DOHH2 (cell line): Measurements from ENCODE around the gene CPNE8.

Experiments used
- H3F3A ChIP-seq: fragments of 200-600 bp; sonication (generic), shearing (Covaris generic); 2 replicates; pipeline ENCODE4 v1.6.0; 2016; ENCODE audit warnings: antibody characterized with exemption, mild to moderate bottlenecking; ENCODE audit not compliant: control insufficient read depth, insufficient read depth
- H3K27ac ChIP-seq: fragments of 200-600 bp; sonication (generic); 2 replicates; pipeline ENCODE4 v1.5.1; 2014; ENCODE audit warnings: low read depth, mild to moderate bottlenecking, low read length, moderate library complexity
- H3K27me3 ChIP-seq: fragments of 200-600 bp; sonication (generic); 2 replicates; pipeline ENCODE4 v1.6.1; 2014; ENCODE audit warnings: mild to moderate bottlenecking, low read length, mixed read lengths; ENCODE audit not compliant: control insufficient read depth
- H3K36me3 ChIP-seq: fragments of 200-600 bp; sonication (generic); 2 replicates; pipeline ENCODE4 v1.6.1; 2014; ENCODE audit warnings: mild to moderate bottlenecking, low read length, moderate library complexity, mixed read lengths; ENCODE audit not compliant: control insufficient read depth
- H3K4me1 ChIP-seq: fragments of 200-600 bp; sonication (generic); 2 replicates; pipeline ENCODE4 v1.6.1; 2014; ENCODE audit warnings: mild to moderate bottlenecking, low read length, mixed read lengths; ENCODE audit not compliant: control insufficient read depth
- H3K4me2 ChIP-seq: fragments of 200-600 bp; sonication (generic); 2 replicates; pipeline ENCODE4 v1.6.0; 2014; ENCODE audit warnings: mild to moderate bottlenecking, low read length, moderate library complexity
- H3K4me3 ChIP-seq: fragments of 200-600 bp; sonication (generic); 2 replicates; pipeline ENCODE4 v1.5.1; 2014; ENCODE audit warnings: mild to moderate bottlenecking, low read length, mixed read lengths
- H3K79me2 ChIP-seq: fragments of 200-600 bp; sonication (generic); 2 replicates; pipeline ENCODE4 v1.6.1; 2014; ENCODE audit warnings: mild to moderate bottlenecking, low read length, mixed read lengths; ENCODE audit not compliant: control insufficient read depth
- H3K9me2 ChIP-seq: fragments of 200-600 bp; sonication (generic); replicated peaks from 2 replicates; pipeline ENCODE4 v1.6.1; 2014; ENCODE audit warnings: mild to moderate bottlenecking, low read length, mixed read lengths; ENCODE audit not compliant: control insufficient read depth
- H3K9me3 ChIP-seq: fragments of 200-600 bp; sonication (generic); 2 replicates; pipeline ENCODE4 v1.6.1; 2014; ENCODE audit warnings: antibody characterized with exemption, low read length, mixed read lengths; ENCODE audit not compliant: control insufficient read depth, insufficient read depth
- H4K20me1 ChIP-seq: fragments of 200-600 bp; sonication (generic); 2 replicates; pipeline ENCODE4 v1.6.0; 2014; ENCODE audit warnings: low read depth, mild to moderate bottlenecking, antibody characterized with exemption, low read length, moderate library complexity; ENCODE audit not compliant: control insufficient read depth, insufficient read depth
- EZH2phosphoT487 ChIP-seq: fragments of 200-600 bp; sonication (generic); IDR thresholded peaks from 2 replicates; pipeline ENCODE4 v1.6.1; 2017; ENCODE audit warnings: borderline replicate concordance, mild to moderate bottlenecking, antibody characterized with exemption, low read length, moderate library complexity, mixed read lengths
- TF ChIP-seq, protein P1 (sequence below): fragments of 200-600 bp; sonication (generic); IDR thresholded peaks from one replicate; pipeline ENCODE4 v1.5.1; 2014; ENCODE audit warnings: antibody characterized with exemption, mild to moderate bottlenecking, low read depth, low read length; ENCODE audit not compliant: poor library complexity, severe bottlenecking

CPNE8 gene

DNA sequence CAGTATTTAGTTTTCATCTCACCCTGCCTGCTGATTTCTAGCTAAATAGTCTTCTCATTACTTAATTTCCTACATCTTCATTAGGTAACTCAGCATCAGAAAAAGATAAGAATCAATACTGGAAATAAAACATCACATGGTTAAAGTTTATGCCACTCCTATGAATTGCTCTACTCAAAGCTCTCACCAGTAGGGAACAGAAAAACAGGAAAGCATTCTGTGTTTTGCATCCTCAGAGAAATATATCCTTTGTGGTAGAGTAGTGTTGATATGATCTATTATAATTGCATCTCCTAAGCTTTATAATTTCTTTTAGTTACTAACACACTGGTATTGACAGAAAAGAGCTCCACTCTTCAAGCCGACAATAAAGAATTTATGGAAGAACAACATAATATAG is 9.9 kb downstream of the CPNE8 start:
- Histone ChIP-seq H3K27me3 (no peaks in the 10 kb centered on the region), H3K4me2 (no peak overlapping the region), H3K4me1 (no peaks in the 10 kb centered on the region), H3K9me3 (no peaks in the 10 kb centered on the region), H3K36me3 (no peaks in the 10 kb centered on the region), H3K27ac (no peak overlapping the region), H3K4me3 (no peak overlapping the region), H4K20me1 (no peaks in the 10 kb centered on the region), H3K79me2 (no peaks in the 10 kb centered on the region), H3K9me2 (no peaks in the 10 kb centered on the region), H3F3A (no peaks in the 10 kb centered on the region)
- TF ChIP-seq EZH2phosphoT487: no peak
- TF ChIP-seq, protein P1, sequence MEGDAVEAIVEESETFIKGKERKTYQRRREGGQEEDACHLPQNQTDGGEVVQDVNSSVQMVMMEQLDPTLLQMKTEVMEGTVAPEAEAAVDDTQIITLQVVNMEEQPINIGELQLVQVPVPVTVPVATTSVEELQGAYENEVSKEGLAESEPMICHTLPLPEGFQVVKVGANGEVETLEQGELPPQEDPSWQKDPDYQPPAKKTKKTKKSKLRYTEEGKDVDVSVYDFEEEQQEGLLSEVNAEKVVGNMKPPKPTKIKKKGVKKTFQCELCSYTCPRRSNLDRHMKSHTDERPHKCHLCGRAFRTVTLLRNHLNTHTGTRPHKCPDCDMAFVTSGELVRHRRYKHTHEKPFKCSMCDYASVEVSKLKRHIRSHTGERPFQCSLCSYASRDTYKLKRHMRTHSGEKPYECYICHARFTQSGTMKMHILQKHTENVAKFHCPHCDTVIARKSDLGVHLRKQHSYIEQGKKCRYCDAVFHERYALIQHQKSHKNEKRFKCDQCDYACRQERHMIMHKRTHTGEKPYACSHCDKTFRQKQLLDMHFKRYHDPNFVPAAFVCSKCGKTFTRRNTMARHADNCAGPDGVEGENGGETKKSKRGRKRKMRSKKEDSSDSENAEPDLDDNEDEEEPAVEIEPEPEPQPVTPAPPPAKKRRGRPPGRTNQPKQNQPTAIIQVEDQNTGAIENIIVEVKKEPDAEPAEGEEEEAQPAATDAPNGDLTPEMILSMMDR: no peak

DNA sequence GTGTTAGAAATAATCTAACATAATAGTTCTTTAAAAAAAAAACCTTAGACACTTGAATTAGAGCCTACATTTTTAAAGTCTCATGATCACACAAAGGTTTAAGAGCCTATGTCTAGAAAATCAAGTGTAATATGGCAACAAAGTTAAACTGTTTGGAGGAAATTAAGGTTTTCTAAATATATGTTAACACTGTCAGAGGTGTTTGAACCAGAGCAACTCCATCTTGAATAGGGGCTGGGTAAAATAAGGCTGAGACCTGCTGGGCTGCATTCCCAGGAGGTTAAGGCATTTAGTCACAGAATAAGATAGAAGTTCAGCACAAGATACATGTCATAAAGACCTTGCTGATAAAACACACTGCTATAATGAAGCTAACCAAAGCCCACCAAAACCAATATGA is 12.4 kb downstream of the CPNE8 start:
- Histone ChIP-seq H3F3A (no peaks in the 10 kb centered on the region), H3K4me2 (no peak overlapping the region)

DNA sequence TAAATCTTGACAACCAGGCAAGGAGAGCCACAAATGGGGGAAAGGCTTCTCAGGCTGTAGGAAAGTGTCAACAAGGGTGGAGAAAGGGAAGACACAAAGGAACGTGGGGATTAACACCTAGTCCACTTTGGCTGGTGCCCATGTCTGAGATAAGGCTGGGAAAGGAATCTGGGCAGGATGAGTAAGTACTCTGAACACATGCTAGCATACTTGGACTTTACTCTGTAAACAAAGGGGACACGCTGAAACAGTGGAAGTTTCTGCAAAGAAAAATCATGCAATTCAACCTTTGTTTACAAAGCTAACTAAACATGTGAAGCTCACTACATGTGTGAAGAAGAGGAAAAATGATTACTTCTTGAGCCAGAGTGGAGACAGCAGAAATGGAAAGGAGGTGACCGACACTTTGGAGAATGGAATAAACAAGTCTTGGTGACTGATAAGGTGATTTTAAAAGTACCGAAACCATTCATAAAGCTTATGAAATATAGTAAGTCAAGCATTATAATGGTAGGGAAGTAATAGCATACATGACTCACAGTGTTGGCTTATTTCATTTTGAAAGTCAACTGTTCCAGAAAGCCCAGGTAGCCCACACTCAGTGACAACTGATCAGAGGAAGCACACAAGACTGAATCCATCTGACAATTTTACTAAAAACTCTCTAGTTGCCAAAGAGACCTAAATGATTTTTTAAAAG is 13.2 kb downstream of the CPNE8 start:
- no peaks in the 10 kb centered on the region for H3K79me2 ChIP-seq
- no peak overlapping the region for H3K4me3 ChIP-seq
- H3K4me2 ChIP-seq: no peak overlapping the region
- no peaks in the 10 kb centered on the region for H3K9me2 ChIP-seq
- H3K27ac ChIP-seq: no peak overlapping the region
- no peaks in the 10 kb centered on the region for H3K27me3 ChIP-seq
- H4K20me1 ChIP-seq: no peaks in the 10 kb centered on the region
- H3K4me1 ChIP-seq: no peaks in the 10 kb centered on the region
- H3K36me3 ChIP-seq: no peaks in the 10 kb centered on the region
- no peaks in the 10 kb centered on the region; the same call in 1 of the 2 replicates for H3K9me3 ChIP-seq
- no peaks in the 10 kb centered on the region for H3F3A ChIP-seq
- TF ChIP-seq, protein P1: no peak
- TF ChIP-seq EZH2phosphoT487: no peak

More for the DNA sequence above, 12.4 kb downstream of the CPNE8 start:
- no peaks in the 10 kb centered on the region for H3K4me1 ChIP-seq
- no peaks in the 10 kb centered on the region; the same call in 1 of the 2 replicates for H3K9me3 ChIP-seq
- H4K20me1 ChIP-seq: no peaks in the 10 kb centered on the region
- no peaks in the 10 kb centered on the region for H3K27me3 ChIP-seq
- no peak overlapping the region for H3K27ac ChIP-seq
- no peaks in the 10 kb centered on the region for H3K36me3 ChIP-seq
- no peaks in the 10 kb centered on the region for H3K9me2 ChIP-seq
- no peak overlapping the region for H3K4me3 ChIP-seq
- no peaks in the 10 kb centered on the region for H3K79me2 ChIP-seq
- TF ChIP-seq, protein P1: no peak
- TF ChIP-seq EZH2phosphoT487: no peak
